ENCODE data around the gene BTBD9.

The BTBD9 gene

DNA sequence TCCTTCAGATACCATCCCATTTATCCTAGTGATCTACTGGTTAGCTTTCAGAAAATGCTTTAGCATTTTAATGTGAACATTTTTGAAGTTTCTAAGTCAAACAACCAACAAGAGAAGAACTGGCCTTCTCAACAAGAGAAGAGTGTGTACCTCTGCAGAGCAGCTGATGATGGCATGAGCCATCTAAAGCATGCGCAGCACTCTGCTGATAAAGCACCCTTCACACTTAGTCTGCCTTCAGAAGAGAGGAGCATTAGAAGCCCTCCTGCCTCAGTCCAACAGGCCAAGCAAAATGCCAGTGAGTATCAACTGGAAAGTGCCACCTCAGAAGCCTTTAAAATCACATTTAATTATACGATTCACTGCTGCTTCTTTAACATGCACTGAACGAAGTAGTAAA lies 169.2 kb downstream of the BTBD9 start:
- H3K27me3 ChIP-seq (ENCODE audit: control insufficient read depth in 1 of 2, insufficient read depth in 1 of 2, low read length in 2 of 2): no peaks in the 10 kb centered on the region
- no peaks in the 10 kb centered on the region for H3K36me3 ChIP-seq (ENCODE audit: control insufficient read depth in 1 of 2, insufficient read depth in 2 of 2, low read depth in 1 of 2, low read length in 2 of 2)
- no peak overlapping the region for H2BK5ac ChIP-seq (ENCODE audit: low read depth, low read length, poor library complexity, severe bottlenecking)
- H3K4ac ChIP-seq (ENCODE audit: low read depth in 1 of 2, low read length in 2 of 2): no peak overlapping the region
- H3K4me3 ChIP-seq (ENCODE audit: insufficient read depth in 1 of 2, low read depth in 1 of 2, low read length in 2 of 2): no peak overlapping the region
- no peak overlapping the region for H2BK15ac ChIP-seq (ENCODE audit: low read depth, poor library complexity, severe bottlenecking)
- H2BK120ac ChIP-seq (ENCODE audit: low read depth, low read length): no peak overlapping the region
- H3K27ac ChIP-seq (ENCODE audit: low read length, poor library complexity, severe bottlenecking): no peak overlapping the region
- H4K91ac ChIP-seq (ENCODE audit: low read length): no peak overlapping the region
- H3K79me1 ChIP-seq (replicated peaks; ENCODE audit: low read length, poor library complexity, severe bottlenecking): peaks cover 4% of the 10 kb centered on the region
- no peak overlapping the region for H3K4me2 ChIP-seq (ENCODE audit: low read length, poor library complexity, severe bottlenecking)
- no peak overlapping the region for H3K18ac ChIP-seq (ENCODE audit: low read depth in 1 of 2, low read length in 2 of 2)
- H3K9ac ChIP-seq (ENCODE audit: low read length): no peak overlapping the region
- no peak overlapping the region for H3K23ac ChIP-seq (ENCODE audit: low read length in 2 of 2)
- no peak overlapping the region for H2AFZ ChIP-seq (ENCODE audit: low read depth, low read length)
- H2AK5ac ChIP-seq (ENCODE audit: low read length, severe bottlenecking): no peak overlapping the region
- H2BK12ac ChIP-seq (ENCODE audit: low read length in 2 of 2): no peak overlapping the region
- DNase-seq: no peak
- H3K4me1 ChIP-seq (ENCODE audit: control insufficient read depth, insufficient read depth, low read depth, low read length): no peaks in the 10 kb centered on the region
- WGBS: 100% methylated on average over 1 of the region's 3 CpGs
- H4K8ac ChIP-seq (ENCODE audit: low read length): no peak overlapping the region
- no peaks in the 10 kb centered on the region for H3K9me3 ChIP-seq (ENCODE audit: control insufficient read depth, low read length)
- no peak overlapping the region for H3K14ac ChIP-seq (ENCODE audit: low read length in 2 of 2)

- DNase-seq: no peak
- H3K9ac ChIP-seq (ENCODE audit: low read length): no peak overlapping the region
- no peaks in the 10 kb centered on the region for H3K36me3 ChIP-seq (ENCODE audit: control insufficient read depth in 1 of 2, insufficient read depth in 2 of 2, low read depth in 1 of 2, low read length in 2 of 2)
- no peak overlapping the region for H2BK120ac ChIP-seq (ENCODE audit: low read depth, low read length)
- no peak overlapping the region for H2BK12ac ChIP-seq (ENCODE audit: low read length in 2 of 2)
- peaks cover 4% of the 10 kb centered on the region for H3K79me1 ChIP-seq (replicated peaks; ENCODE audit: low read length, poor library complexity, severe bottlenecking)
- H3K27ac ChIP-seq (ENCODE audit: low read length, poor library complexity, severe bottlenecking): no peak overlapping the region
- H2BK5ac ChIP-seq (ENCODE audit: low read depth, low read length, poor library complexity, severe bottlenecking): no peak overlapping the region
- H2AFZ ChIP-seq (ENCODE audit: low read depth, low read length): no peak overlapping the region
- no peak overlapping the region for H3K14ac ChIP-seq (ENCODE audit: low read length in 2 of 2)
- H2AK5ac ChIP-seq (ENCODE audit: low read length, severe bottlenecking): no peak overlapping the region
- H3K4ac ChIP-seq (ENCODE audit: low read depth in 1 of 2, low read length in 2 of 2): no peak overlapping the region
- no peaks in the 10 kb centered on the region for H3K27me3 ChIP-seq (ENCODE audit: control insufficient read depth in 1 of 2, insufficient read depth in 1 of 2, low read length in 2 of 2)
- no peak overlapping the region for H2BK15ac ChIP-seq (ENCODE audit: low read depth, poor library complexity, severe bottlenecking)
- no peaks in the 10 kb centered on the region for H3K9me3 ChIP-seq (ENCODE audit: control insufficient read depth, low read length)
- no peak overlapping the region for H3K4me2 ChIP-seq (ENCODE audit: low read length, poor library complexity, severe bottlenecking)
- H4K8ac ChIP-seq (ENCODE audit: low read length): no peak overlapping the region
- H4K91ac ChIP-seq (ENCODE audit: low read length): no peak overlapping the region
- H3K23ac ChIP-seq (ENCODE audit: low read length in 2 of 2): no peak overlapping the region
- H3K4me3 ChIP-seq (ENCODE audit: insufficient read depth in 1 of 2, low read depth in 1 of 2, low read length in 2 of 2): no peak overlapping the region
- H3K4me1 ChIP-seq (ENCODE audit: control insufficient read depth, insufficient read depth, low read depth, low read length): no peaks in the 10 kb centered on the region
- 79% methylated on average over 2 of the region's 3 CpGs for WGBS
- no peak overlapping the region for H3K18ac ChIP-seq (ENCODE audit: low read depth in 1 of 2, low read length in 2 of 2)
These were observed 172.2 kb downstream of the BTBD9 start for GRCh38 chr6:38467566-38467965.

- Histone ChIP-seq H2BK12ac (ENCODE audit: low read length in 2 of 2) (no peak overlapping the region), H3K79me1 (replicated peaks; ENCODE audit: low read length, poor library complexity, severe bottlenecking) (peaks cover 1% of the 10 kb centered on the region), H3K4ac (ENCODE audit: low read depth in 1 of 2, low read length in 2 of 2) (no peak overlapping the region), H2BK15ac (ENCODE audit: low read depth, poor library complexity, severe bottlenecking) (no peak overlapping the region), H2AK5ac (ENCODE audit: low read length, severe bottlenecking) (no peak overlapping the region), H3K4me3 (ENCODE audit: insufficient read depth in 1 of 2, low read depth in 1 of 2, low read length in 2 of 2) (no peak overlapping the region), H3K4me2 (ENCODE audit: low read length, poor library complexity, severe bottlenecking) (no peak overlapping the region), H3K36me3 (ENCODE audit: control insufficient read depth in 1 of 2, insufficient read depth in 2 of 2, low read depth in 1 of 2, low read length in 2 of 2) (no peaks in the 10 kb centered on the region), H3K27ac (ENCODE audit: low read length, poor library complexity, severe bottlenecking) (no peak overlapping the region), H4K8ac (ENCODE audit: low read length) (no peak overlapping the region), H3K18ac (ENCODE audit: low read depth in 1 of 2, low read length in 2 of 2) (no peak overlapping the region), H2BK120ac (ENCODE audit: low read depth, low read length) (no peak overlapping the region), H3K9me3 (ENCODE audit: control insufficient read depth, low read length) (no peaks in the 10 kb centered on the region), H3K23ac (ENCODE audit: low read length in 2 of 2) (no peak overlapping the region), H3K27me3 (ENCODE audit: control insufficient read depth in 1 of 2, insufficient read depth in 1 of 2, low read length in 2 of 2) (no peaks in the 10 kb centered on the region), H3K14ac (ENCODE audit: low read length in 2 of 2) (no peak overlapping the region), H3K4me1 (ENCODE audit: control insufficient read depth, insufficient read depth, low read depth, low read length) (peaks cover 1% of the 10 kb centered on the region), H2BK5ac (ENCODE audit: low read depth, low read length, poor library complexity, severe bottlenecking) (no peak overlapping the region), H2AFZ (ENCODE audit: low read depth, low read length) (no peak overlapping the region), H4K91ac (ENCODE audit: low read length) (no peak overlapping the region), H3K9ac (ENCODE audit: low read length) (no peak overlapping the region)
- WGBS: 38% methylated on average over 1 of the region's 3 CpGs
- DNase-seq: peak; percentile 65
These were observed 179.5 kb downstream of the BTBD9 start for GRCh38 chr6:38460186-38460585.

GRCh38 chr6:38459291-38459690 lies 180.4 kb downstream of the BTBD9 start:
- H3K79me1 ChIP-seq (replicated peaks; ENCODE audit: low read length, poor library complexity, severe bottlenecking): peaks cover 2% of the 10 kb centered on the region
- H3K18ac ChIP-seq (ENCODE audit: low read depth in 1 of 2, low read length in 2 of 2): no peak overlapping the region
- no peak overlapping the region for H3K9ac ChIP-seq (ENCODE audit: low read length)
- 0% methylated on average over 1 of the region's 2 CpGs for WGBS
- no peaks in the 10 kb centered on the region for H3K36me3 ChIP-seq (ENCODE audit: control insufficient read depth in 1 of 2, insufficient read depth in 2 of 2, low read depth in 1 of 2, low read length in 2 of 2)
- no peaks in the 10 kb centered on the region for H3K9me3 ChIP-seq (ENCODE audit: control insufficient read depth, low read length)
- no peak overlapping the region for H2BK5ac ChIP-seq (ENCODE audit: low read depth, low read length, poor library complexity, severe bottlenecking)
- H2BK15ac ChIP-seq (ENCODE audit: low read depth, poor library complexity, severe bottlenecking): peak overlapping the region; percentile 54
- no peak overlapping the region for H2AFZ ChIP-seq (ENCODE audit: low read depth, low read length)
- H2BK12ac ChIP-seq (ENCODE audit: low read length in 2 of 2): no peak overlapping the region
- H4K91ac ChIP-seq (ENCODE audit: low read length): no peak overlapping the region
- no peak overlapping the region for H3K4ac ChIP-seq (ENCODE audit: low read depth in 1 of 2, low read length in 2 of 2)
- H3K27ac ChIP-seq (ENCODE audit: low read length, poor library complexity, severe bottlenecking): no peak overlapping the region
- DNase-seq: peak; percentile 82
- H3K4me3 ChIP-seq (ENCODE audit: insufficient read depth in 1 of 2, low read depth in 1 of 2, low read length in 2 of 2): no peak overlapping the region
- no peak overlapping the region for H3K4me2 ChIP-seq (ENCODE audit: low read length, poor library complexity, severe bottlenecking)
- H3K23ac ChIP-seq (ENCODE audit: low read length in 2 of 2): no peak overlapping the region
- no peak overlapping the region for H2AK5ac ChIP-seq (ENCODE audit: low read length, severe bottlenecking)
- no peak overlapping the region for H2BK120ac ChIP-seq (ENCODE audit: low read depth, low read length)
- no peaks in the 10 kb centered on the region for H3K27me3 ChIP-seq (ENCODE audit: control insufficient read depth in 1 of 2, insufficient read depth in 1 of 2, low read length in 2 of 2)
- no peak overlapping the region for H4K8ac ChIP-seq (ENCODE audit: low read length)
- H3K4me1 ChIP-seq (ENCODE audit: control insufficient read depth, insufficient read depth, low read depth, low read length): peaks cover 1% of the 10 kb centered on the region
- no peak overlapping the region for H3K14ac ChIP-seq (ENCODE audit: low read length in 2 of 2)

Data from mesenchymal stem cell (in vitro differentiated cells and primary cell).